SK-N-SH treated with all-trans-retinoic acid at 6 μM for 48 hours (cell line): ENCODE results near the gene SPEN.

Source experiments
- ARNTL ChIP-seq: fragments of 450-650 bp; formaldehyde crosslinking; IDR thresholded peaks from 2 replicates; pipeline ENCODE4 v1.5.0; 2020; ENCODE audit warnings: low read depth, mild to moderate bottlenecking, moderate library complexity, borderline replicate concordance
- ISL1 ChIP-seq: fragments of 250-450 bp; sonication (Bioruptor Pico); IDR thresholded peaks from 2 replicates; pipeline ENCODE4 v2.1.2; 2022; ENCODE audit warnings: mild to moderate bottlenecking, moderate library complexity
- POU6F1 ChIP-seq: fragments of 250-450 bp; sonication (Bioruptor Pico); IDR thresholded peaks from 2 replicates; pipeline ENCODE4 v1.8.0; 2021; ENCODE audit warnings: low read depth, mild to moderate bottlenecking, moderate library complexity, borderline replicate concordance
- PPARA ChIP-seq: fragments of 250-450 bp; sonication (Bioruptor Pico); IDR thresholded peaks from 2 replicates; pipeline ENCODE4 v1.5.0; 2020; ENCODE audit warnings: mild to moderate bottlenecking, borderline replicate concordance
- RARB ChIP-seq: fragments of 250-450 bp; sonication (Bioruptor Pico); IDR thresholded peaks from 2 replicates; pipeline ENCODE4 v1.8.0; 2021; ENCODE audit warnings: mild to moderate bottlenecking, moderate library complexity
- SNAI2 ChIP-seq: fragments of 250-450 bp; sonication (Bioruptor Pico); IDR thresholded peaks from 2 replicates; pipeline ENCODE4 v1.5.0; 2020; ENCODE audit warnings: mild to moderate bottlenecking, moderate library complexity
- ZNF565 ChIP-seq: fragments of 450-650 bp; formaldehyde crosslinking; conservative IDR thresholded peaks from 2 replicates; pipeline ENCODE4 v1.5.0; 2020; ENCODE audit warnings: low read depth, mild to moderate bottlenecking, moderate library complexity

GRCh38 chr1:15973772-15974171 lies 126.3 kb downstream of the SPEN start:
- no peak for TF ChIP-seq POU6F1 (CRISPR knock-in tag)
- no peak for TF ChIP-seq PPARA (CRISPR knock-in tag)
- no peak for TF ChIP-seq RARB
- no peak for TF ChIP-seq ZNF565 (CRISPR knock-in tag)
- TF ChIP-seq ISL1 = no peak
- no peak for TF ChIP-seq ARNTL (CRISPR knock-in tag)
- TF ChIP-seq SNAI2 (CRISPR knock-in tag) = no peak
